ENCODE results near the gene ANKLE1.

GRCh38 chr19:17334414-17335409 lies 53.0 kb downstream of the ANKLE1 start, which contains the start of gene ANO8:
- TF ChIP-seq, protein P1, sequence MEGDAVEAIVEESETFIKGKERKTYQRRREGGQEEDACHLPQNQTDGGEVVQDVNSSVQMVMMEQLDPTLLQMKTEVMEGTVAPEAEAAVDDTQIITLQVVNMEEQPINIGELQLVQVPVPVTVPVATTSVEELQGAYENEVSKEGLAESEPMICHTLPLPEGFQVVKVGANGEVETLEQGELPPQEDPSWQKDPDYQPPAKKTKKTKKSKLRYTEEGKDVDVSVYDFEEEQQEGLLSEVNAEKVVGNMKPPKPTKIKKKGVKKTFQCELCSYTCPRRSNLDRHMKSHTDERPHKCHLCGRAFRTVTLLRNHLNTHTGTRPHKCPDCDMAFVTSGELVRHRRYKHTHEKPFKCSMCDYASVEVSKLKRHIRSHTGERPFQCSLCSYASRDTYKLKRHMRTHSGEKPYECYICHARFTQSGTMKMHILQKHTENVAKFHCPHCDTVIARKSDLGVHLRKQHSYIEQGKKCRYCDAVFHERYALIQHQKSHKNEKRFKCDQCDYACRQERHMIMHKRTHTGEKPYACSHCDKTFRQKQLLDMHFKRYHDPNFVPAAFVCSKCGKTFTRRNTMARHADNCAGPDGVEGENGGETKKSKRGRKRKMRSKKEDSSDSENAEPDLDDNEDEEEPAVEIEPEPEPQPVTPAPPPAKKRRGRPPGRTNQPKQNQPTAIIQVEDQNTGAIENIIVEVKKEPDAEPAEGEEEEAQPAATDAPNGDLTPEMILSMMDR (IDR thresholded peaks at IDR 0.05) = no peak
- no peak for TF ChIP-seq POLR2A (IDR thresholded peaks at IDR 0.05)

Measured in suprapubic skin (tissue), 3 donors.